Measurements from ENCODE around the gene CBX5.
"Not testable (repeated sequence)": the region's sequence is repeated elsewhere in the genome, so short reads cannot be mapped to it uniquely, and the experiment has no call there.

Gene CBX5

GRCh38 chr12:54279632-54280467 lies at the start of gene CBX5:
CBX5 (minus strand) TSS chr12:54280122; CDS start chr12:54257650, 22,472 bp downstream.
- peaks cover 32 to 55% (median 42%) of the 10 kb centered on the region in 10 experiments for H3K4me1 ChIP-seq
- H3K27me3 ChIP-seq: no peaks in the 10 kb centered on the region
- peak within 1 kb of the TSS; percentile 90 to 100 (median 97) for H3K27ac ChIP-seq
- H3K9me3 ChIP-seq (replicated peaks in 1 of 11): no peaks in the 10 kb centered on the region
- peak within 1 kb of the TSS; percentile 91 to 98 (median 96) for H3K4me2 ChIP-seq
- H3K4me3 ChIP-seq: peak within 1 kb of the TSS; percentile 62 to 88 (median 82)
- H3K9ac ChIP-seq: peak within 1 kb of the TSS; percentile 91 to 100 (median 98)
- H3K36me3 ChIP-seq: peaks cover 35 to 79% (median 45%) of the 10 kb centered on the region in 11 experiments
- no peak for TF ChIP-seq Cebpa-rat (IDR thresholded peaks at IDR 0.05)
- H4K20me1 ChIP-seq: peaks cover 38 to 57% (median 41%) of the 10 kb centered on the region in 11 experiments

GRCh38 chr12:54328595-54329337 lies 48.8 kb upstream of the CBX5 start:
- Histone ChIP-seq H3K9ac (peak overlapping the region; percentile 16 to 61 (median 50); a peak in 20 of 22 replicates), H3K36me3 (peaks cover 5 to 37% (median 16%) of the 10 kb centered on the region in 11 experiments; a peak in 15 of 22 replicates), H3K4me3 (peak overlapping the region in 2 of 10 experiments; percentile 2 to 7; a peak in 2 of 20 replicates), H3K9me3 (replicated peaks in 1 of 11) (no peaks in the 10 kb centered on the region), H4K20me1 (no peaks in the 10 kb centered on the region; a peak in 1 of 22 replicates), H3K27me3 (no peaks in the 10 kb centered on the region), H3K4me2 (peak overlapping the region in 10 of 11 experiments; percentile 9 to 97 (median 69); a peak in 17 of 22 replicates), H3K27ac (peak overlapping the region; percentile 8 to 69 (median 48); a peak in 17 of 22 replicates), H3K4me1 (peaks cover 33 to 92% (median 86%) of the 10 kb centered on the region in 10 experiments)
- no peak for TF ChIP-seq Cebpa-rat (IDR thresholded peaks at IDR 0.05)

- peak overlapping the region; percentile 68 to 95 (median 88) for H3K27ac ChIP-seq
- H3K4me2 ChIP-seq: peak overlapping the region; percentile 71 to 97 (median 81)
- peaks cover 40 to 84% (median 74%) of the 10 kb centered on the region in 10 experiments for H3K4me1 ChIP-seq
- H3K4me3 ChIP-seq: peak overlapping the region; percentile 63 to 87 (median 76)
- H3K9me3 ChIP-seq (replicated peaks in 1 of 11); H4K20me1 ChIP-seq; H3K27me3 ChIP-seq: not testable (repeated sequence)
- peaks cover 4 to 28% (median 10%) of the 10 kb centered on the region in 11 experiments; a peak in 12 of 22 replicates for H3K36me3 ChIP-seq
- peak overlapping the region; percentile 84 to 95 (median 88) for H3K9ac ChIP-seq
These were observed 45.7 kb upstream of the CBX5 start for GRCh38 chr12:54325442-54326109.

GRCh38 chr12:54324617-54325441 lies 44.9 kb upstream of the CBX5 start, which contains the start of gene COPZ1:
COPZ1 (plus strand) TSS chr12:54325131; CDS start chr12:54325164, 33 bp downstream.
- Histone ChIP-seq H3K4me3 (peak within 1 kb of the TSS; percentile 63 to 87 (median 76)), H3K4me2 (peak within 1 kb of the TSS; percentile 71 to 97 (median 81)), H3K36me3 (peaks cover 4 to 24% (median 8%) of the 10 kb centered on the region in 11 experiments; a peak in 11 of 22 replicates), H4K20me1 (no peaks in the 10 kb centered on the region), H3K4me1 (peaks cover 40 to 81% (median 66%) of the 10 kb centered on the region in 10 experiments), H3K27ac (peak within 1 kb of the TSS; percentile 68 to 95 (median 88)), H3K9ac (peak within 1 kb of the TSS; percentile 84 to 95 (median 88)), H3K9me3 (replicated peaks in 1 of 11) (no peaks in the 10 kb centered on the region), H3K27me3 (no peaks in the 10 kb centered on the region)
- TF ChIP-seq Cebpa-rat (IDR thresholded peaks at IDR 0.05): no peak

GRCh38 chr12:54321363-54321762 lies 41.4 kb upstream of the CBX5 start:
- H3K9ac ChIP-seq: no peak overlapping the region
- no peak for TF ChIP-seq Cebpa-rat (IDR thresholded peaks at IDR 0.05)

GRCh38 chr12:54312309-54312708 lies 32.4 kb upstream of the CBX5 start:
- Histone ChIP-seq H3K4me1 (peaks cover 10 to 75% (median 30%) of the 10 kb centered on the region in 10 experiments), H3K4me2 (peak overlapping the region in 5 of 11 experiments; percentile 4 to 49 (median 33); a peak in 6 of 22 replicates), H3K27ac (peak overlapping the region in 7 of 11 experiments; percentile 3 to 32 (median 9); a peak in 6 of 22 replicates), H3K36me3 (peaks cover 0 to 11% (median 0%) of the 10 kb centered on the region in 11 experiments; a peak in 3 of 22 replicates)
- H3K27me3 ChIP-seq; H3K9me3 ChIP-seq (replicated peaks in 1 of 11); H3K4me3 ChIP-seq; H4K20me1 ChIP-seq; H3K9ac ChIP-seq: not testable (repeated sequence)

More at GRCh38 chr12:54321363-54321762, 41.4 kb upstream of the CBX5 start:
- no peaks in the 10 kb centered on the region for H3K9me3 ChIP-seq (replicated peaks in 1 of 11)
- H3K27ac ChIP-seq: peak overlapping the region in 1 of 11 experiments; percentile 3; a peak in 1 of 22 replicates
- H3K4me3 ChIP-seq: no peak overlapping the region
- H4K20me1 ChIP-seq: no peaks in the 10 kb centered on the region
- no peaks in the 10 kb centered on the region for H3K27me3 ChIP-seq
- no peak overlapping the region for H3K4me2 ChIP-seq
- peaks cover 22 to 66% (median 37%) of the 10 kb centered on the region in 10 experiments for H3K4me1 ChIP-seq
- no peaks in the 10 kb centered on the region for H3K36me3 ChIP-seq

- TF ChIP-seq Cebpa-rat (IDR thresholded peaks at IDR 0.05): no peak
These were observed 31.1 kb upstream of the CBX5 start for GRCh38 chr12:54311051-54311450.

More at GRCh38 chr12:54311051-54311450, 31.1 kb upstream of the CBX5 start:
- Histone ChIP-seq H3K4me3 (no peak overlapping the region), H3K9ac (no peak overlapping the region), H3K4me2 (peak overlapping the region in 2 of 11 experiments; percentile 0 to 39; a peak in 2 of 22 replicates), H4K20me1 (no peaks in the 10 kb centered on the region), H3K27me3 (no peaks in the 10 kb centered on the region), H3K27ac (peak overlapping the region in 3 of 11 experiments; percentile 1 to 19 (median 13); a peak in 1 of 22 replicates), H3K36me3 (peaks cover 0 to 11% (median 0%) of the 10 kb centered on the region in 11 experiments; a peak in 3 of 22 replicates), H3K4me1 (peaks cover 22 to 80% (median 42%) of the 10 kb centered on the region in 10 experiments), H3K9me3 (replicated peaks in 1 of 11) (peaks cover 0 to 10% (median 0%) of the 10 kb centered on the region in 11 experiments; a peak in 2 of 22 replicates)
